Fibroblast of the aortic adventitia (primary cell): ENCODE results near the gene UPP1. TPM values are rescaled to one million over a fixed set of nuclear protein-coding genes. Genes with fewer than 3 reads are reported as not detected.

Experiments used
- DNase-seq: peaks from one replicate; pipeline ENCODE4 v3.0.0-alpha.2; 2010; ENCODE audit warnings: low read depth
- H3K4me3 ChIP-seq: 2 replicates; pipeline ENCODE4 v1.5.1; 2011; ENCODE audit warnings: low read depth, mild to moderate bottlenecking, control low read depth, low read length, moderate library complexity
- total RNA-seq: library from RNA; depleted of rRNA; stranded (reverse); fragments of >200 nt; gene quantifications from 2 replicates; pipeline ENCODE4 v1.2.3, GENCODE V29; 2012; ENCODE audit warnings: low replicate concordance
- TF ChIP-seq, protein P1 (sequence below): IDR thresholded peaks from 2 replicates; pipeline ENCODE4 v1.5.1; 2011; ENCODE audit warnings: mild to moderate bottlenecking, low read length, control low read depth, inconsistent platforms; ENCODE audit not compliant: insufficient read depth

The UPP1 gene
- total RNA-seq, 1 donor, result 12.4 TPM

DNA sequence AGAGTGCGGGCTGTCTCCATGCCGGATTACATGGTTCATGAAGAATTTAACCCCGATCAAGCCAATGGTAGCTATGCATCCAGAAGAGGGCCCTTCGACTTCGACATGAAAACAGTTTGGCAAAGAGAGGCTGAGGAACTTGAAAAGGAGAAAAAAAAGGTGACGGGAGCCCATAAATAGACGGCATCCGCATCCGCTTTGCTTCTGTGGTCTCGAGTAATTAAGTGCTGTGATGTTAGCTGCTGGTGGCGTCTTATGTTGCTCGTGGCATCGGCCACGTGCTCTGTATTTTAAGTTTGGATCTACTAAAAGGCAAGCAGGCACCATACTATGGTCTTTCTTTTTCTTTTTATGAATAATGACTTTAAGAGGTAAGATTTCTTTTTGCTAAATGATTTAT, 42.6 kb upstream of the UPP1 start:
- H3K4me3 ChIP-seq, result no peak overlapping the region
- TF ChIP-seq, protein P1, sequence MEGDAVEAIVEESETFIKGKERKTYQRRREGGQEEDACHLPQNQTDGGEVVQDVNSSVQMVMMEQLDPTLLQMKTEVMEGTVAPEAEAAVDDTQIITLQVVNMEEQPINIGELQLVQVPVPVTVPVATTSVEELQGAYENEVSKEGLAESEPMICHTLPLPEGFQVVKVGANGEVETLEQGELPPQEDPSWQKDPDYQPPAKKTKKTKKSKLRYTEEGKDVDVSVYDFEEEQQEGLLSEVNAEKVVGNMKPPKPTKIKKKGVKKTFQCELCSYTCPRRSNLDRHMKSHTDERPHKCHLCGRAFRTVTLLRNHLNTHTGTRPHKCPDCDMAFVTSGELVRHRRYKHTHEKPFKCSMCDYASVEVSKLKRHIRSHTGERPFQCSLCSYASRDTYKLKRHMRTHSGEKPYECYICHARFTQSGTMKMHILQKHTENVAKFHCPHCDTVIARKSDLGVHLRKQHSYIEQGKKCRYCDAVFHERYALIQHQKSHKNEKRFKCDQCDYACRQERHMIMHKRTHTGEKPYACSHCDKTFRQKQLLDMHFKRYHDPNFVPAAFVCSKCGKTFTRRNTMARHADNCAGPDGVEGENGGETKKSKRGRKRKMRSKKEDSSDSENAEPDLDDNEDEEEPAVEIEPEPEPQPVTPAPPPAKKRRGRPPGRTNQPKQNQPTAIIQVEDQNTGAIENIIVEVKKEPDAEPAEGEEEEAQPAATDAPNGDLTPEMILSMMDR, result no peak
- no peak for DNase-seq

DNA sequence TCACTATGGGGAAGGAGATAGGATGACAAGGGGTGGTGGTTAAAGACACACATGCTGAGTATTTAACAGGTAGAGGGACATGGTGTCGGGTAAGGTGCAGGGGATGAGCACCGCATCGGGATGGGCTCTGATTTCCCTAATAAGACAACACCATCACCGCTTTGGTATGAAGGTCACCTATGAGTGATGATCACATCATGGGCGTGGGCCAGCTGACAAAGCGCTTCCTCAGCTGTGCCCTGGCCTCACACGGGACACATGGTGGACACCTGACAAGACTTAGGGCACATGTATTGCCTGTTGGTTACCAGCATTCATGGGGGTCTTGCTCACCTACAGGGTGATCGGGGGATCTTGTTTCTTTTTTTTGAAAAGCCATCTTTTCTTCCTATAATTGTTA, 41.0 kb upstream of the UPP1 start:
- TF ChIP-seq, protein P1, result no peak
- DNase-seq, result no peak
- no peak overlapping the region for H3K4me3 ChIP-seq

DNA sequence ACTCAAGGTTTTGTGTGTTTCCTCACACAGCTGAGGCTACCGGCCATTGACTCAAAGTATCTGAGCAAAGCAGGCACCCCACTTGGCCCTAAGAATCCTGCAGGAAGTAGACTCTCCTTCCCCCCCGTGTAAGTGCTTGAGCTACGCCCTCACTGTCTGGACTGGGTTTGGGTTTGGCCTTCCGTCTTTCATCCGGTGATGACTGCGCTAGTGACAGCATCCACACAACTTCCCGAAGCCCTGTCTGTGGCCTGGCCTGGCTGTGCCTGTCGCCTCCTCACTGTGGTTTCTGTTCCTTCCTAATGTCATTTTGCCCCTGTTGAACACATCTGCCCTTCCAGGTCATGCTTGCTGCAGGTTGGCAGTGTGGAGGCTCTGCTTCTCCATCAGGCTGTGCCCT, 39.2 kb upstream of the UPP1 start:
- no peak for DNase-seq
- TF ChIP-seq, protein P1, result no peak
- no peak overlapping the region for H3K4me3 ChIP-seq

DNA sequence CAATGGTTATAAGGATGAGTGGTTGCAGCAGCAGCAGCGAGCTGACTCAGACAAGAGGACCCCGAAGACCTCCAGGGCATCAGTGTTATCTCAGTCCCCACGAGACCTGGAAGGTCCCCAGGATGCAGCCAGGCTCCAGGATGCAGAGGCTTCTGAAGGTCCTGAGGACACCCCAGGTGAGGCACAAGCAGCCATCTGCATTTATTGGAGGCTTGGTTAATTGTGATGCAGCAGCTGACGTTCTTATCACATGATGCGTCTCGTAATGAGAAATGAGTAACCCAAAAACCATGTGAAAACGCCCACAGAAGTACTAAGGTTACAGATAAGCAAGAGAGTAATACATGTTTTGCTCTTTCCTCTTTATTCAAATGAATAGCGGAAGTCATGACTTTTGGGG, 36.3 kb upstream of the UPP1 start:
- peak; percentile 65 for DNase-seq
- H3K4me3 ChIP-seq, result no peak overlapping the region
- TF ChIP-seq, protein P1, result no peak

DNA sequence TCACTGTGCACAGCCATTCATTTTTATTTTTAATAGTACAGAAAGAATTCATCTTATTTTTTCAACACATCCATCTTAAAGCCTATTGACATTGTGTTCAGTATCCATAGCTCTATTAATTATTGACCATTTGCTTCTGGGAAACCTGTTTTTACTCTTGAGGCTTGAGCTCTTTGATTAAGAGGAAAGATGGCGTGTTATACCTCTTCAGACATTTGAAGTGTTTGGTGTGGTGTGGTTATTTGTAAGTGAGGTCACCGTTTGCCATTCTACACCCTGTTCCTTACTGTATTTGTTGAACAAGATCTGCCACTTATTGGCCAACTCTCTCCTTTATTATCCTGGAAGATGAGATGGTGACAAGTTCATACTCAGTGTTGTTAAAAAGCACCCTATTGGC, 35.3 kb upstream of the UPP1 start:
- TF ChIP-seq, protein P1, result no peak
- no peak for DNase-seq
- no peak overlapping the region for H3K4me3 ChIP-seq

DNA sequence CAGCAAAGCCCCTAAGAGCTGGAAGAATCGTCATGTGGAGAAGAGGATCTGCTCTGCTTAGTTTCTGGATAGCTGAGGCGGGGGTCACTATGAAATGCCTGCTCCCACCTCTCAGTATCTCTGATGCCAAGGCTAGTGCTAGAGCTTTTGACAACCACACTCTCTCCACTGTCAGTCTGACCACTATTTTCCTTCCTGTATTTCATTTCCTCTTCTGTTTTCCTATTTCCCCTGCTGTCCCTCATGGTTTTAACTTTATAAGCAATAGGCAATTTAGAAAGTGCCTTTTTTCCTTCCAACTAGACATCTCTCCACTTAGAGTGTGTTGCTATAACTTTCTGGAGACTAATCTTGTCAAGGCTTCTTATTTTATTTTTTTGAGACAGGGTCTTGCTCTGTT, 30.1 kb upstream of the UPP1 start:
- DNase-seq, result no peak
- TF ChIP-seq, protein P1, result no peak
- H3K4me3 ChIP-seq, result no peak overlapping the region

DNA sequence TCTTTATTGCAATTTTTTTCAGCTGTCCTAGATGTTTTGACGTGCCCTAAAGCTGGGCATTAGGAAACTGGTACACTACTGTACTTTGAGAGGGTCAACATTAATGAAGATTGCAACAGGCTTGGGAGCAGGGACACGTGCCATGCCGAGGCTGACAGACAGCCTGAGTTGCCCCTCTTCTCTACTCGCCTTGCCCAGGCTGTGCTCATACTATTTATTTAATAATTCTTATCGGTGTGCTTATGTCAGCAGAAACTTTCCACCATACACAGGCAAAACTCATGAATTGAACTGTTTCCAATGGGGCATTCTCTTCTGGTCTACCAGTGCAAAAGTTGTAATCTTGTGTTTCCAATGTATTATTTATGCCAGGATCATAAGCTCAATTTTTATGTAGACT, 29.4 kb upstream of the UPP1 start:
- TF ChIP-seq, protein P1, result no peak
- H3K4me3 ChIP-seq, result no peak overlapping the region

More for the DNA sequence above, 29.4 kb upstream of the UPP1 start:
- DNase-seq, result no peak
